Stimulated activated naive CD8-positive, alpha-beta T cell treated with anti-CD3 and anti-CD28 coated beads, Interleukin-15, amount 100 ng/mL, for 72 hours (primary cell): ENCODE measurements around the gene TAS2R40.
A peak's percentile ranks its signal among the peaks of the same experiment; 100 is the strongest.

ENCODE experiments used
- ATAC-seq: fragments of 150-1000 bp; cut with Tn5 transposase; 2 replicates; pipeline ENCODE4 v1.10.0; 2021; ENCODE audit warnings: mild to moderate bottlenecking, moderate library complexity
- DNase-seq, 2 donors: peaks; one replicate each; pipeline ENCODE4 v3.0.0; 2021 to 2022
- H3K27ac Mint-ChIP-seq, 2 donors: one replicate each; pipeline ENCODE4 v1.8.0; 2022; ENCODE audit warnings: mild to moderate bottlenecking in 2 of 2, mixed read lengths in 2 of 2, moderate library complexity in 2 of 2
- H3K27me3 Mint-ChIP-seq: one replicate; pipeline ENCODE4 v1.8.0; 2022; ENCODE audit warnings: mixed read lengths
- H3K4me1 Mint-ChIP-seq: one replicate; pipeline ENCODE4 v1.8.0; 2022; ENCODE audit warnings: mild to moderate bottlenecking, mixed read lengths
- H3K4me3 Mint-ChIP-seq, 2 donors: one replicate each; pipeline ENCODE4 v1.8.0; 2022; ENCODE audit warnings: mild to moderate bottlenecking in 2 of 2, mixed read lengths in 2 of 2, moderate library complexity in 1 of 2
- H3K9me3 Mint-ChIP-seq, 2 donors: one replicate each; pipeline ENCODE4 v1.8.0; 2022; ENCODE audit warnings: mixed read lengths in 2 of 2

TAS2R40 gene

GRCh38 chr7:143236408-143236990 lies 14.7 kb downstream of the TAS2R40 start:
- peaks cover 23 to 28% of the 10 kb centered on the region in 2 donors for H3K9me3 Mint-ChIP-seq
- H3K27ac Mint-ChIP-seq = no peak overlapping the region
- peaks cover 13% of the 10 kb centered on the region for H3K4me1 Mint-ChIP-seq
- no peak overlapping the region for H3K4me3 Mint-ChIP-seq
- DNase-seq = no peak
- H3K27me3 Mint-ChIP-seq = peaks cover 14% of the 10 kb centered on the region
- no peak for ATAC-seq

DNA sequence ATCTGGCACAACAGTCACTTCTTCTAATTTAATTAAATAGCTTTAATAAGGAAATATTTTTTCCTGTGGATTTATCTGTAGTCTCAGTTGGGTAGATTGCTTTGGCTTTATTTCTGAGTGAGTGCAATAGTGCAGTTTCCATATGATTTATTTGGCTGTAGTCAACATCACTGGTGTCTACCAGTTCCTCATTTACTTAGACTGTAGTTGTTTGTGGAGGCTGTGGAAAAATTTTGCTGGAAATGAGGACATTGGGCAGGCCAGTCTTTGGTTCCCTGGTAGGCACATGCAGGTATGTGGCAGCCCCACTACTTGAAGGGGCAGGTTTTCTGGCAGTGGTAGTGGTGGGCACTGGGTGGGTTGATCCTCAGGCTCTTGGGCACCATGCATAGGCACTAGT lies 15.5 kb downstream of the TAS2R40 start:
- H3K4me3 Mint-ChIP-seq = no peak overlapping the region
- H3K27me3 Mint-ChIP-seq = peaks cover 14% of the 10 kb centered on the region

GRCh38 chr7:143238289-143238980 lies 16.6 kb downstream of the TAS2R40 start:
- Mint-ChIP-seq H3K27me3 (peaks cover 14% of the 10 kb centered on the region), H3K4me3 (no peak overlapping the region), H3K27ac (no peak overlapping the region), H3K9me3 (peaks cover 23 to 28% of the 10 kb centered on the region in 2 donors), H3K4me1 (peaks cover 15% of the 10 kb centered on the region)
- DNase-seq (no peak), ATAC-seq (no peak)

More for the DNA sequence above, 15.5 kb downstream of the TAS2R40 start:
- Mint-ChIP-seq H3K9me3 (peaks cover 23 to 28% of the 10 kb centered on the region in 2 donors), H3K4me1 (peaks cover 15% of the 10 kb centered on the region), H3K27ac (no peak overlapping the region)
- DNase-seq (no peak), ATAC-seq (no peak)

- Mint-ChIP-seq H3K27me3 (peaks cover 14% of the 10 kb centered on the region), H3K4me3 (no peak overlapping the region), H3K27ac (no peak overlapping the region), H3K9me3 (peaks cover 23 to 28% of the 10 kb centered on the region in 2 donors), H3K4me1 (peaks cover 28% of the 10 kb centered on the region)
- ATAC-seq (no peak), DNase-seq (no peak)
Measured at GRCh38 chr7:143239813-143240212, 18.0 kb downstream of the TAS2R40 start.

DNA sequence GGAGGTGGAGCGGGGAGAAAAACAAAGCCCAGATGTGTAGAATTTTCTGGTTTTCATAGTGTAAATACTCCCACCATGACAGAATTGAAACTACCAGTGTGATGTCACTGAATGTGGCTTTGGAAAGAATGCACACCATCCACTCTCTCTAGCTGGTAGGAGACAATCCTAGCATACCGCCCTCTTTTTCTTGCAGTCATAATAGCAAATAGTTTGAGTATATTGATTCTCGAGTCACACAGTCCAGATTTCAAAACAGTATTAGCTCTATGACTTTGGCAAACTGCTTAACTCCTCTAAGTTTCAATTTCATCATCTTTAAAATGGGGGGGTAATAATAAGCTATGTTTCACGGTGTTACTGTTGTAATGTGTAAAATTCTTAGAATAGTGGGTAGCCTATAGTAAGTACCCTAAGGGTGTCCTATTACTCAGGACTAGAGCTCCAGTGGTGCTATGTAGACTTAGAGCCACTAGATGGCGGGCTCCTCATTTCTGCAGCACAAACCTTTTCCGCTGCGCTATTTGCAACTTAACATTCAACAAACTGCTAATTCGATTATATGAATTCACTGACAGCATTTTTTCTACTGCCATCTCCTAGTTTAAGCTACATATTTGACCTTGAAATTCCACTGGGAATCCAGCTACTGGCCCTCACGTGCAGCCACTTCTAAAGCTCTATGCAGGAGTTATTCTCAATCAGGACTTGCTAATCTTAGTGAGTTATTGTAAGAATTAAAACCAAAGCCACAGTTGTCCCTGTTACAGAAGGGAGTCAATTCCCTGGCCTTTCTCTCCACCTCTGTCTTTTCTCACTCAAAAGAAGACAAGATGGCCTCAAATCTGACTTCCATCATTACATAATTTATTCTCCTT lies 18.7 kb downstream of the TAS2R40 start:
- H3K4me1 Mint-ChIP-seq = peaks cover 35% of the 10 kb centered on the region
- no peak overlapping the region for H3K27ac Mint-ChIP-seq
- peaks cover 19 to 23% of the 10 kb centered on the region in 2 donors for H3K9me3 Mint-ChIP-seq
- H3K27me3 Mint-ChIP-seq = peaks cover 14% of the 10 kb centered on the region
- peak; percentile 60 to 75 for DNase-seq
- H3K4me3 Mint-ChIP-seq = peak overlapping the region; percentile 12 to 14
- ATAC-seq = peak; percentile 88

- Mint-ChIP-seq H3K4me1 (peaks cover 53% of the 10 kb centered on the region), H3K9me3 (peaks cover 6 to 8% of the 10 kb centered on the region in 2 donors), H3K27me3 (no peaks in the 10 kb centered on the region), H3K4me3 (no peak overlapping the region), H3K27ac (no peak overlapping the region)
- DNase-seq (no peak), ATAC-seq (no peak)
Measured at GRCh38 chr7:143242306-143242705, 20.5 kb downstream of the TAS2R40 start.

DNA sequence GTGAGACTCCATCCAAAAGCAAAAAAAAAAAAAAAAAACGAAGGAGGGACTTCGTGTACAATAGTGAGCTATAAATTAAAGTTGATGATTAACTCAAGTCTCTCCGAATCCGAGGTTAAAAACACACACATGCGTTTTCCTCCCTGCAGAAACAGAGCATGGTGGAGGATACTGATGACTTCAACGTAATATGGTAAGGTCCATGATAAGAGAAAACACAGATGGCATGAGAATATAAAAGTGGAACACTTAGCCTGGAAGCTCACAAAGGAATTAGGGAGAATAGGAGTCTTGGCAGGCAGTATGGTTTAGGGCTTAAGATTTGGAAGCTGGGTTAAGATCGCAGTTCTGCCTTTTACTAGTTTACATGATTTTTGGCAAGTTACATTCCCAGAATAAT lies 21.3 kb downstream of the TAS2R40 start:
- Mint-ChIP-seq H3K4me3 (no peak overlapping the region), H3K9me3 (peaks cover 0 to 5% of the 10 kb centered on the region in 2 donors), H3K27ac (no peak overlapping the region), H3K27me3 (no peaks in the 10 kb centered on the region), H3K4me1 (peaks cover 58% of the 10 kb centered on the region)
- ATAC-seq (no peak), DNase-seq (no peak)

- ATAC-seq = no peak
- no peak overlapping the region for H3K27ac Mint-ChIP-seq
- H3K4me3 Mint-ChIP-seq = no peak overlapping the region
- H3K4me1 Mint-ChIP-seq = peaks cover 63% of the 10 kb centered on the region
- peaks cover 0 to 5% of the 10 kb centered on the region in 2 donors for H3K9me3 Mint-ChIP-seq
- H3K27me3 Mint-ChIP-seq = no peaks in the 10 kb centered on the region
- DNase-seq = no peak
Measured at GRCh38 chr7:143243614-143244013, 21.8 kb downstream of the TAS2R40 start.

DNA sequence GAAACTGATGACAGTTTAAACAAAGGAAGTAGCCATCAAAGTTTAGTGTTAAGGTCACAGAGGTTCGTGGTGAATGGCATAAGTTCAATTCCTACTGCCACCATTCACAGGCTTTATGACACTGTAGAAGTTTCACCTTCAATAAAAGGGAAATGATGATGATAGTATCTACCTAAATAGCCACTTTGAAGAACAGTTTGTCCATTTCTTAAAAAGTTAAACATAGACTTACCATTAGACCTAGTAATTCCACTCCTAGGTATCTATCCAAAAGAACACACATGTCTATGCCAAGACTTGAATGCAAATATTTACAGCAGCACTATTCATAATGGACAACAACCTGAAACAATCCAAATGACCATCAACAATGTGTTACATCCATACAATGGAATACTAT lies 22.5 kb downstream of the TAS2R40 start:
- no peak for DNase-seq
- Mint-ChIP-seq H3K27me3 (no peaks in the 10 kb centered on the region), H3K4me1 (peaks cover 70% of the 10 kb centered on the region), H3K9me3 (peaks cover 5% of the 10 kb centered on the region in 2 donors), H3K27ac (no peak overlapping the region), H3K4me3 (no peak overlapping the region)
- no peak for ATAC-seq

GRCh38 chr7:143245123-143245522 lies 23.3 kb downstream of the TAS2R40 start:
- peak overlapping the region; percentile 41 to 48 for H3K4me3 Mint-ChIP-seq

GRCh38 chr7:143247372-143247771 lies 25.5 kb downstream of the TAS2R40 start:
- ATAC-seq (no peak), DNase-seq (no peak)
- no peaks in the 10 kb centered on the region for H3K27me3 Mint-ChIP-seq
- peak overlapping the region in 1 of 2 donors; percentile 69 for H3K27ac Mint-ChIP-seq
- H3K4me1 Mint-ChIP-seq = peaks cover 86% of the 10 kb centered on the region
- H3K4me3 Mint-ChIP-seq = no peak overlapping the region
- H3K9me3 Mint-ChIP-seq = peaks cover 20 to 21% of the 10 kb centered on the region in 2 donors

More at GRCh38 chr7:143245123-143245522, 23.3 kb downstream of the TAS2R40 start:
- ATAC-seq = peak; percentile 66
- H3K4me1 Mint-ChIP-seq = peaks cover 78% of the 10 kb centered on the region
- H3K9me3 Mint-ChIP-seq = peaks cover 5 to 13% of the 10 kb centered on the region in 2 donors
- DNase-seq = no peak
- no peaks in the 10 kb centered on the region for H3K27me3 Mint-ChIP-seq
- peak overlapping the region; percentile 49 to 59 for H3K27ac Mint-ChIP-seq

DNA sequence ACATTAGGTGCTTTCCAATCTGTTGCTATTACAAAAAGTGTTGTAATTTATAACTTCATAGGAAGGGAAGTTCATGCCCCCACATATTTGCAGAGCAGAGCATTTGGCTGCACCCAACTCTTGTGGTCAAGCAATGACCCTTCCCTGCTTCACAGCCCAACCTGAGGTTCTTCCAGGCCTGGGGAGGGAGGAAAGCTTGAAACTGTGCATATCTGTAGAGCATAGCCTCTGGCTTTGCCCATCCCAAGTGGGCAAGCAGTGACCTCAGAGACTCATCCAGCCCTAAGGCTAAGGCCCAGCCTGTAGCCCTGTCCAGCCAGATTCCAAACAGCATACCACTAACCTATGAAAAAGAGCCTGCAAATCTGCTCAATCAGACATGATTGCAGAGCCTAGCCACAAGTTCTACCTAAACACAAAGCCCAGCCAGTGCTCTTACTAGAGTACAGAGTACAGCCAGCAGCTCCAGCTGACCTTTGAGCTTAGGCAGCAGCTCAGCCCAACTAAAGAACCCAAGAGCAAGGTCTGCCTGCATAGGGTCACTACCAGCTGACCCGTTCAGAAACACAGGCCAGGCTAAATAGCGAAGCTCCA lies 27.0 kb downstream of the TAS2R40 start:
- no peak for DNase-seq
- Mint-ChIP-seq H3K27ac (no peak overlapping the region), H3K4me3 (peak overlapping the region in 1 of 2 donors; percentile 35)

DNA sequence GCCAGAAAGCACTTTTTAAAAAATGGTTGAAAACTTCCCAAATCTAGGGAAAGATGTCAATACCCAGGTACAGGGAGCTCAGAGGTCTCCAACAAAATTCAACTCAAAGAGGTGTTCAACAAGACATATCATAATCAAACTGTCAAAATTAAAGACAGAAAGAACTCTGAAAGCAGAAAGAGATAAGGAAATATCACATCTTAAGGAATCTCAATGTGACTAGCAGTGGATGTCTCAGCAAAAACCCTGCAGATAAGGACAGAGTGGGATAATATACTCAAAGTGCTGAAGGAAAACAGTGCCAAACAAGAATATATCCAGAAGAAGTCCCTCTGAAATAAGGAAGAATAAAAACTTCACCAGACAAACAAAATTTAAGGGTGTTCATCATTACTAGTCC lies 28.4 kb downstream of the TAS2R40 start:
- no peak for ATAC-seq
- H3K4me1 Mint-ChIP-seq = peaks cover 82% of the 10 kb centered on the region
- no peaks in the 10 kb centered on the region for H3K27me3 Mint-ChIP-seq
- peak overlapping the region in 1 of 2 donors; percentile 28 for H3K27ac Mint-ChIP-seq
- H3K4me3 Mint-ChIP-seq = peak overlapping the region in 1 of 2 donors; percentile 40
- peaks cover 35 to 39% of the 10 kb centered on the region in 2 donors for H3K9me3 Mint-ChIP-seq
- no peak for DNase-seq

More for the DNA sequence above, 27.0 kb downstream of the TAS2R40 start:
- Mint-ChIP-seq H3K9me3 (peaks cover 29 to 31% of the 10 kb centered on the region in 2 donors), H3K4me1 (peaks cover 86% of the 10 kb centered on the region), H3K27me3 (no peaks in the 10 kb centered on the region)
- ATAC-seq = no peak

- ATAC-seq (no peak), DNase-seq (no peak)
- Mint-ChIP-seq H3K4me3 (peak overlapping the region; percentile 4 to 42), H3K4me1 (peaks cover 82% of the 10 kb centered on the region), H3K27me3 (no peaks in the 10 kb centered on the region), H3K9me3 (peaks cover 34 to 39% of the 10 kb centered on the region in 2 donors), H3K27ac (peak overlapping the region; percentile 6 to 10)
Measured at GRCh38 chr7:143250822-143251221, 29.0 kb downstream of the TAS2R40 start.

GRCh38 chr7:143252006-143252405 lies 30.2 kb downstream of the TAS2R40 start:
- no peaks in the 10 kb centered on the region for H3K27me3 Mint-ChIP-seq
- H3K9me3 Mint-ChIP-seq = peaks cover 30 to 39% of the 10 kb centered on the region in 2 donors
- H3K4me1 Mint-ChIP-seq = peaks cover 79% of the 10 kb centered on the region
- no peak overlapping the region for H3K4me3 Mint-ChIP-seq
- H3K27ac Mint-ChIP-seq = peak overlapping the region in 1 of 2 donors; percentile 40
- ATAC-seq (peak; percentile 67), DNase-seq (no peak)
